K562 (cell line): Measurements from ENCODE around the gene ZNF410. TPM values are rescaled to one million over a fixed set of nuclear protein-coding genes. Genes with fewer than 3 reads are reported as not detected.

ENCODE experiments used
- CUX1 ChIP-seq: fragments of 200-800 bp; sonication (Bioruptor generic); IDR thresholded peaks from 2 replicates; pipeline ENCODE4 v1.6.1; 2016; ENCODE audit warnings: missing genetic modification characterization, missing compliant biosample characterization
- ELF4 ChIP-seq: fragments of 450-650 bp; formaldehyde crosslinking; IDR thresholded peaks from 2 replicates; pipeline ENCODE4 v1.4.0; 2022; ENCODE audit warnings: missing genetic modification characterization
- ETV5 ChIP-seq: sonication (generic); formaldehyde crosslinking; IDR thresholded peaks from 2 replicates; pipeline ENCODE4 v1.4.0; 2020; ENCODE audit warnings: low read depth, mild to moderate bottlenecking, missing genetic modification reagents
- PKNOX1 ChIP-seq: fragments of 450-650 bp; IDR thresholded peaks from 2 replicates; pipeline ENCODE4 v1.6.1; 2016
- SMAD2 ChIP-seq: fragments of 150-350 bp; IDR thresholded peaks from 2 replicates; pipeline ENCODE4 v1.6.1; 2014; ENCODE audit warnings: low read depth, mild to moderate bottlenecking, low read length
- ZBTB11 ChIP-seq, 3 experiments: fragments of 200-800 bp in 1 of 3; fragments of 250-450 bp in 1 of 3; fragments of 450-650 bp in 1 of 3; sonication (Bioruptor Pico) in 1 of 3; sonication (Bioruptor generic) in 1 of 3; formaldehyde crosslinking in 1 of 3; IDR thresholded peaks; 2 replicates each; pipeline versions ENCODE4 v1.6.1 to v1.8.0; 2016 to 2022; ENCODE audit warnings: mild to moderate bottlenecking in 2 of 3, missing genetic modification characterization in 2 of 3, missing compliant biosample characterization in 1 of 3, moderate library complexity in 1 of 3
- ZNF609 ChIP-seq: sonication (generic); formaldehyde crosslinking; IDR thresholded peaks from 2 replicates; pipeline ENCODE4 v1.8.1; 2023; ENCODE audit warnings: missing genetic modification reagents, mild to moderate bottlenecking, borderline replicate concordance
- polyA plus RNA-seq, 8 experiments: library from polyadenylated mRNA; depleted of rRNA in 4 of 8; stranded (reverse) in 5 of 8; unstranded in 3 of 8; fragments of >200 nt; fragmentation: Nextera tagmentation in 2 of 8; fragmentation: Illumina TruSeq in 1 of 8; extraction: Ambion mirVana in 2 of 8; extraction: Trizol in 1 of 8; gene quantifications; 2 replicates each; pipeline versions ENCODE4 v1.2.1 to v1.2.3, GENCODE V29; 2011 to 2014; ENCODE audit warnings: inconsistent platforms in 1 of 8, missing spikeins in 1 of 8
- total RNA-seq, 7 experiments: library from RNA; depleted of rRNA in 6 of 7; stranded (reverse); fragments of >200 nt in 6 of 7; fragmentation: Illumina TruSeq in 2 of 7; extraction: Trizol in 2 of 7; gene quantifications; 2 replicates each; pipeline versions ENCODE4 v1.2.1 to v1.2.3, GENCODE V29; 2011 to 2021; ENCODE audit warnings: low replicate concordance in 1 of 7
- TF ChIP-seq, protein P1 (sequence below): fragments of 200-800 bp; sonication (Bioruptor generic); IDR thresholded peaks from 2 replicates; pipeline ENCODE4 v1.6.1; 2017; ENCODE audit warnings: missing genetic modification characterization, missing compliant biosample characterization

Gene ZNF410
- total and polyA plus RNA-seq, 9 of the 15 experiments (the other 6 are each of a cell fraction or from before 2014, with no cell fraction given): 20.5 to 64.8 (median 38.7) TPM

DNA sequence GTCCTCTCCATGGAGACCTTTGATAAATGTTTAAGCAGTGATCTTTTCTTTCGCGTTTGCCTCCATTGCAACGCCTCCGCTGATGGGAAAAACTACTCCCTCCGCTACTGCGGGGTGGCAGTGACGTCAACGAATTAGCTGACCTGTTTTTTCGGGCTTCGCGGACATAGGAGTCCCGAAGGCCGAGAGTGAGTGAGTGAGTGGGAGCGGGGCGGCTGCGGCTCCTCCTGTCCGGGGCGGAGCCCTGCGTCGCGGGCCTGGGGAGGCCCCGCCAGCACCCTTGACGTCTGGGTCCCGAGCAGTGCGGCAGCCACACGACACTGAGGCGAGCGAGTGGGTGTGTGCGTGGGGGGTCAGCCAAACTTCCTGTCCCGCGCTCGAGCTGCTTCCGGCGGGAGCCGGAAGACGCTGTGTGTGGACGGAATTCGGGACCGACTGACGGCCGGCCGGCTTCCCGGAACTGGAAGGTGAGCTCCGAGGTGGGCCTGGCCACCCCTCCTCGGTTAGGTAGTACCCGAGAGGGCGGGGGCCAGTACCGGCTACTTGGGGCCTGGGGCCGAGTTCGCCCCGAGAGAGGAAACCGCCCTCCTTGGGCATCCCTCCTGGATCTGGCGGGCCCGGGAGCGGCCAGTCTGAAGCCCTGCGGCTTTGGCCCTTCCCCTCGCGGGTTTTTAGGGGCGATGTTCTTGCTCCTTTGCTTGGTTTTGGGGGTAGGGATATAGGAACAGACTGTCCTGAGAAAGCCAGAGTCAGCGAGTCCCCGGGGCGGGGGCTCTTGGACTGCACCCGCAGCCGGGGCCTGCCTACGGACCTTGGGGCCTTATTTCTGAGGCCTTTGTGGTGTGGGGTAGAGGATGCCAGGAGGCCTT, at the start of gene ZNF410 (continued):
- no peak for TF ChIP-seq CUX1 (CRISPR knock-in tag)
- no peak for TF ChIP-seq SMAD2
- TF ChIP-seq, protein P1, sequence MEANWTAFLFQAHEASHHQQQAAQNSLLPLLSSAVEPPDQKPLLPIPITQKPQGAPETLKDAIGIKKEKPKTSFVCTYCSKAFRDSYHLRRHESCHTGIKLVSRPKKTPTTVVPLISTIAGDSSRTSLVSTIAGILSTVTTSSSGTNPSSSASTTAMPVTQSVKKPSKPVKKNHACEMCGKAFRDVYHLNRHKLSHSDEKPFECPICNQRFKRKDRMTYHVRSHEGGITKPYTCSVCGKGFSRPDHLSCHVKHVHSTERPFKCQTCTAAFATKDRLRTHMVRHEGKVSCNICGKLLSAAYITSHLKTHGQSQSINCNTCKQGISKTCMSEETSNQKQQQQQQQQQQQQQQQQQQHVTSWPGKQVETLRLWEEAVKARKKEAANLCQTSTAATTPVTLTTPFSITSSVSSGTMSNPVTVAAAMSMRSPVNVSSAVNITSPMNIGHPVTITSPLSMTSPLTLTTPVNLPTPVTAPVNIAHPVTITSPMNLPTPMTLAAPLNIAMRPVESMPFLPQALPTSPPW (CRISPR knock-in tag): peak; percentile 86
- peak; percentile 93 for TF ChIP-seq ETV5 (CRISPR knock-in tag)
- 0 out of 2 replicates have a peak, but pooled peaks have one; percentile 13 for TF ChIP-seq ELF4 (CRISPR knock-in tag)
- TF ChIP-seq ZNF609 (CRISPR knock-in tag): no peak
- peak; percentile 88 to 98 (median 97) for TF ChIP-seq ZBTB11 (CRISPR knock-in tag; IDR thresholded peaks at IDR 0.05)
- peak; percentile 75 for TF ChIP-seq PKNOX1
